Hypothalamus (tissue), 51 donors: ENCODE results near the gene CCDC92.

Source experiments
- DNase-seq, 51 donors: peaks; one replicate each; lab custom pipeline; 2025; lab: John Stamatoyannopoulos, UW

CCDC92 gene

GRCh38 chr12:123972457-123973401 lies at the start of gene CCDC92, which contains the start of gene ZNF664:
TSS of gene CCDC92 (minus strand) at chr12:123972831. CDS start at chr12:123944305, 28,526 bp downstream.
TSS of gene ZNF664 (plus strand) at chr12:123973215. CDS start at chr12:124012145, 38,930 bp downstream.
- peak in 49 of 51 donors; percentile 50 to 94 (median 83) for DNase-seq

- no peak for DNase-seq
Observed at GRCh38 chr12:124022161-124022560, 49.5 kb upstream of the CCDC92 start.

- DNase-seq = no peak
Observed at GRCh38 chr12:124021007-124021406, 48.4 kb upstream of the CCDC92 start.

DNA sequence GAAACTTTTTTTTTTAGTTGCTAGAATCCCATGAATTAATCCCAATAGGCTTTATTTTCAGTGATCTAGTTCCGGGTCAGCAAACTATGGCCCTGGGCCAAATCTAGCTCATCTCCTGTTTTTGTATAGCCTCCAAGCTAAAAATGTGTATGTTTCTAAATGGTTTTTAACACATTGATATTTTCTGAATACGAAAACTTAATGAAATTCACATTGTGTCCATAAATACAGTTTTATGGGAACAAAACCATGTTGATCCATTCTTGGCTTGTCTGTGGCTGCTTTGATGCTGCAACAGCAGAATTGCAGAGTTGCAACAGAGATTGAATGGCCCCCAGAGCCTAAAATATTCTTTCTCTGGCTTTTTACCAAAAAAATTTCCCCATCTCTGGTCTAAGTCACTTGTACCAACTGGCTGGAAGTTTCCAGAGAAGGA lies 47.9 kb upstream of the CCDC92 start:
- no peak for DNase-seq

- no peak for DNase-seq
Observed at GRCh38 chr12:124019115-124019514, 46.5 kb upstream of the CCDC92 start.

DNA sequence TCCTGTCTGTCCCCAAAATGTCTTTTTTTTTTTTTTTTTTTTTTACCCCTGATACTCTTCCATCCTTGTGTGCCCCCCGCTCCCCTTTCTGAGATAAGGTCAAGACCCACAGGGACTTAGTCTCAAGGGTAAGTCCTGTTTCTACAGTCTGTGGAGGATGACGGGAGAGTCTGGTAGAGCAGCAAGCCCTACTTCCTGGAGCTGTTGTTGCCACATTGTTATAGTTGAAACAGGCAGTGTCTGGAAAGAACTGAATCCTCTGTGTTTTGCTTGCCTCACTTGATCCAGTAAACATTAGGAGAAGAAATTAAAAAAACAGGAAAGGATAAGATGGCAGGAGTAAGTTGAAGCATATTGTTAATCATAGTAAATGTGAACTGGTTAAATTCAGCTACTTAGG lies 45.9 kb upstream of the CCDC92 start:
- DNase-seq = no peak

- no peak for DNase-seq
Observed at GRCh38 chr12:124017064-124017463, 44.4 kb upstream of the CCDC92 start.

DNA sequence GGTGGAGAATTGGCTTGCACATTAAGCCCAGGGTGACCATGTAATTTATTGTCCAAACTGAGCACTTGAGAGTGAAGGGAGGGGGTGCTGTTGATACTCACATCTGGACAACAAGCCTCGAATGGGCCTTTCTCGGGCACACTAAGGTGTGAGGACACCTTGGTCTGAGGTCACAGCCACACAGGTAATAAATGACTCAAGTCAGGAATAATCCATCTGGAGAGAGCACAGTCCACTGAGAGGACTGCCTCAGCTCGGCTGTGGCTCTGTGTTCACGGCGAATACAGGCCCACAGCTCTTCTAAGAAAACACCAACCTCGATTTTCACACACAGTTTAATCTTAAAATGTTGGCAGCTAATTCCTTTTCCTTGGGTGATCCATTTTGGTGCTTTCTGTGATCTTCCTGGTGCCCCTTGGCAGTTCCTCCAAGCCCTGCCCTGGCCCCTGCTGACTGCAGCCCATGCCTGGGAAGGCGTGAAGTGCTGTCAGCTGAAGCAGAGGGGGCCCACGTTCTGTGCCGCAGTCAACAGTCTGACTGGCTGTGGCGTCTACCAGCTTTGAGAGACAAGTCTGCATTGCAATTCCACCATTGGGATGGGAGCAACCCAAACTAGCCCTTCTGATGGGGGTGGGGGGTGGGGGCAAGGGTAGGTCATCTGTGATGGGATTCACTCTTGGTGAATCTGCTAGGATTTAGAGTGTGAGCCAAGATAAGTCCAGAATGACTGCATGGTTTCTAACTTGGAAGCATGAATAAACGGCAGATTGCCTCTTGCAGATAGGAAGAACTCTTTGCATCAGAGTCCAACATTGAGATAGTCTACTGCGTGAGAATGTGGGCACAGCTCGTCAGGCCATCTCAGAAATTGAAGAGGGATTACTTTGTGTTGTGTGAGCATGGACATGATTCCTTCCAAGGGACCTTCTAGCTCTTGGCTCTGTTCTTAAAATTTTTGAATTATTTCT lies 43.1 kb upstream of the CCDC92 start:
- no peak for DNase-seq

- no peak for DNase-seq
Observed at GRCh38 chr12:124013073-124013472, 40.4 kb upstream of the CCDC92 start.

DNA sequence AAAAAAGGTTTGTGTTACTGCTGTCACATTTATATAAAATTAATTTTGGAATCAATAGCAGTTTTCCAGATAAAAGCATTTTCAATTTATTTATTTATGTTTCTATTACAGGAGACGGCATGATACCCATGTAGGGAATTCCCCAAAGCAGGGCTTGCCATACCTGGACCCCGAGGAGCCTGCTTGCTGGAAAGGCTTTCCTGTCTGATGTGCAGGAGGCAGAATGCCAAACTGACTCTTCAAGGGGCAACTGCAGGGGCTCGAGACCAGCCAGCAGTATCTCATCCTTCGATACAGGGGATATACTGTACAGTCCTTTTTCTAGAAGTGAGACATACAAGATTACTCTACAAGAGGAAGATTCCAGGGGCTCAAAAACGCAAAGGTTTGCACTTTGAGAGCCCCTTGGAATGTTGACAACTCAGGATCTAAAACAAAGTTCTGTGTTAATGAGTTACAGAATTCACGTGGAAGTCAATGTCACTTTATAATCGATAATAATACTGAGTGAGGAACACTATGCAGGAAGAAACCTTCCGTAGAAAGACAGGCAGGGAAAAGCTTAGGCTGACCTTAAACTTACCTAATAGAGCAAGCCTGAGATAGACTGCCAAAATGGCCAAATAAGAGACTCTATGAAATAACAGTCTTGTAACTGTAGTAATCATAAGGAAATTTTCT lies 38.9 kb upstream of the CCDC92 start:
- no peak for DNase-seq

- DNase-seq = no peak
Observed at GRCh38 chr12:124010687-124011086, 38.1 kb upstream of the CCDC92 start.

- DNase-seq = no peak
Observed at GRCh38 chr12:124009781-124010180, 37.1 kb upstream of the CCDC92 start.

DNA sequence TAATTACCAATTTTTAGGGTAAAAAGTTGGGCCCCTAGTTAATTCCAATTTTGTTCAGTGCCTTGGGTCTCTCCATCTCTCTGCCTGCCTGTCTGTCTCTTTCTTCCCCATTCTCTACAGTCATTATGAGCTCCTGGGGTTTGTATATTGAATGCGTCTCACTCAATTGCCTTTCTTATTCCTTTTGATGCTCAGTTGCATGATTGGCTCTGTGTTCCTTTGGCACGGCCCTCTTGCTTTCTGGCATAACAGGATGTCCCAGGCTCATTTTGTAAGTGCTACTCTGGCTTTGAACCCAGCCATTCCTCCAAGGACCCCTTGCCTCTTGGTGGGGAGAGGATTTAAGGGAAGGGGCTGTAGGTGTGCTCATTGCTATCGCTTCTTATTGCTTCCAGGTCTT lies 36.0 kb upstream of the CCDC92 start:
- peak in 5 of 51 donors; percentile 11 to 26 (median 21) for DNase-seq

DNA sequence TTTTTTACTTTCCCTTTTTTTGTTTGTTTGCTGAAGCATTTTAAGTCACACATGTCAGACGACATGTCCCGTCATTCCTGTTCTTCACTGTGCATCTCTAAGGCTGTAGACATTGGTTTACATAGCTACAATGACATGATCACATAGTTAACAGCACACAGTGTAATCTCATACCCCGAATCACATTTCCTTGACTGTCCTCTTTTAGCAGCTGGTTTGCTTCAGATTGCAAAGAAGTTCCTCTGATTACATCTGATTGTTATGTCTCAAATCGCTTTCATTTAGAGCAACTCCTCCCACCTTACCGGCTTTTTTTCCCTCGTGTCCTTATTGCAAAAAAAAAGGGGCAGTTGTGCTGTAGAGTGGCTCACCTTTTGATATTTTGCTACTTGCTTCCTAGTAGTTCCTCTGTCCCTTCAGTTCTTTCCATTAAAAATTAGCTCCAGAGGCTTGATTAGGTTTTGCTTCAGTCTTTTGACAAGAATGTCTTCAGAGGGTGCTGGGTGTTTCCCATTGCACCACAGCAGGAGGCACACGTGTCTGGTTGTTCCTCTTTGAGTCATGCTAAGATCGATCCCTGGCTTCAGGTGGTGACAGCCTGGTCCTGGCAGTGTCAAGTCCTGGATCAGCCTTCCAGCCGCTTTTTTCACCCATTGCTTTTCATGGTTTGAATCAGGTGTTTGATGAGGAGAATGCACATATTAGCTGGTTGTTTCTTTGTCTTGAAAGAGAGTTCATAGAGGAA lies 35.4 kb upstream of the CCDC92 start:
- DNase-seq = no peak

- peak in 1 of 51 donors; percentile 21 for DNase-seq
Observed at GRCh38 chr12:124006846-124007713, 34.4 kb upstream of the CCDC92 start.

DNA sequence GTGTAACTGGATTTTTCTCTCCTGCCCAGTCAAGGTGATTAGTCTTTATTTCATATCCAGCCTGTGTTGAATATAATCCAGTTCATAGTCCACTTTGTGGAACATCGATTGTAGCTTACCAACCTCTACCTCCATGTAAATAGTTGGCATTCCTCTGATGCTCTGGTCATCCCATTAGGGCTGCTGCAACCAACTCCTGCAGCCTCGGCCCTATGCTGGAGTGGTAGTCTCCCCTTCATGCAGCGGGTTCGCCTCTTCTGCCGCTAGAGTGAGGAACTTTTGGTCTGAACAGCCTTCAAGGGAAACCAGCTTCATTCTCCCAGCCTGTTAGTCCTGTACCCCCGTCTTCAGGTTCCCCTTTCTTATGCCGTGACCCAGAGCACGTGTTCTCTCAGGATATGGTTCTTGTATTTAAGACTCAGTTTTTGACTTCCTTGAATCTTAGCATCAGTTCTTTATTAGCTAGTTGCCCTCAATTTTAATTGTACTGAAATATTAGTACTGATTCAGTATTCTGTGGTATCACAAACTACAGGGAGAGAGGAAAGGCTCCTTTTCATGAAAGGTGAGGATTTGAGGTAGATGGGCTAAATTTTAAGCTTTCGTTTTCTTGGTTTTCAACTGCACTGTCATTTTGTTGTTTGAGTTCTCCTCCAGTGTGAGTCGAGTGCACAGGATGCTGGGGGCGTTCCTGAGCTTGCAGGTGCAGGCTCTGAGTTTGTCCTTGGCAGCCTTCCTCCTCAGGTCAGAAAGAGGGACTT lies 33.6 kb upstream of the CCDC92 start:
- peak in 1 of 51 donors; percentile 38 for DNase-seq

DNA sequence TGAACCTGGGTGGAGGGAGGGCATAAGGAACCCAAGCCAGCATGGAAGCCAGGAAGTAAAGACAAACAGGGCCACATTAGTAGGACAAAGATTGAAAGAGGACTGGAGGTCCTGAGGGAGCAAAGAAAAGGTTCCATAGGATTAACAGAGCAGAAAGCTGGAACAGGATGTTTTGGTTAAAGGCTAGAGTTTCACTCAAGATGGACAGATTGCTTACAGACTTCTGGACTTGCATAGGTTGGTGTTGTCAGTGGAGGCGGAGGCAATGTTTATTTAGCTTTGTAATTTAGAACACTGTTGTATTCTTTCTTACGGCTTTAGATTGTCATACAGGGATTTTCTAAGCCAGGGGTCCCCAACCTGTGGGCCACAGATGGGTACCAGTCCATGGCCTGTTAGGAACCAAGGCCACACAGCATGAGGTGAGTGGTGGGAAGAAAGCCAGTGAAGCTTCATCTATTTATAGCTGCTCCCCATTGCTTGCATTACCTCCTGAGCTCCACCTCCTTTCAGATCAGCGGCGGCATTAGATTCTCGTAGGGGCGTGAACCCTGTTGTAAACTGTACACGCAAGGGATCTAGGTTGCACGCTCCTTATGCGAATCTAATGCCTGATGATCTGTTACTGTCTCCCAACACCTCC lies 31.7 kb upstream of the CCDC92 start:
- no peak for DNase-seq
